A673 (cell line): ENCODE results near the gene KRT8. TPM values are rescaled to one million over a fixed set of nuclear protein-coding genes. Genes with fewer than 3 reads are reported as not detected.

Experiments
- BruUV-seq: library from RNA; stranded (reverse); fragments of 400-500 nt; replicated peaks from 2 replicates; lab custom pipeline; 2021; lab: Mats Ljungman, UMichigan
- CTCF ChIA-PET: fragments of 300-600 bp; sonication (Branson Sonifier 250); formaldehyde crosslinking; loops from one replicate; lab custom pipeline; 2022; ENCODE audit warnings: antibody characterized with exemption; lab: Charles Lee
- POLR2A ChIA-PET: fragments of 300-600 bp; sonication (Branson Sonifier 250); formaldehyde crosslinking; loops from one replicate; lab custom pipeline; 2022; ENCODE audit warnings: antibody characterized with exemption; ENCODE audit not compliant: low non-redundant PET; lab: Charles Lee
- DNase-seq: peaks from one replicate; pipeline ENCODE4 v3.0.0-alpha.2; 2015; ENCODE audit warnings: low spot score
- H3K27ac ChIP-seq: fragments of 200-600 bp; sonication (generic); 2 replicates; pipeline ENCODE4 v1.5.1; 2016; ENCODE audit warnings: mixed run types, low read depth, mild to moderate bottlenecking, mixed read lengths, antibody characterized with exemption, low read length; ENCODE audit not compliant: poor library complexity, severe bottlenecking
- H3K27me3 ChIP-seq: fragments of 200-600 bp; sonication (generic); replicated peaks from 2 replicates; pipeline ENCODE4 v1.6.1; 2017; ENCODE audit warnings: mixed run types, low read depth, mild to moderate bottlenecking, mixed read lengths, antibody characterized with exemption, low read length; ENCODE audit not compliant: insufficient read depth, poor library complexity
- H3K36me3 ChIP-seq: fragments of 200-600 bp; sonication (generic); 2 replicates; pipeline ENCODE4 v1.6.1; 2016; ENCODE audit warnings: mixed run types, mild to moderate bottlenecking, mixed read lengths, antibody characterized with exemption, low read length; ENCODE audit not compliant: insufficient read depth, poor library complexity, severe bottlenecking
- H3K4me1 ChIP-seq: fragments of 200-600 bp; sonication (generic); 2 replicates; pipeline ENCODE4 v1.6.1; 2017; ENCODE audit warnings: mixed run types, mild to moderate bottlenecking, mixed read lengths, antibody characterized with exemption, low read length; ENCODE audit not compliant: insufficient read depth, poor library complexity, severe bottlenecking
- H3K4me3 ChIP-seq: fragments of 200-600 bp; sonication (generic); 2 replicates; pipeline ENCODE4 v1.5.1; 2016; ENCODE audit warnings: low read depth, mixed run types, mild to moderate bottlenecking, mixed read lengths, low read length; ENCODE audit not compliant: poor library complexity, severe bottlenecking
- H3K9me3 ChIP-seq: fragments of 200-600 bp; sonication (generic); 2 replicates; pipeline ENCODE4 v1.6.1; 2016; ENCODE audit warnings: mixed run types, low read depth, mild to moderate bottlenecking, mixed read lengths, antibody characterized with exemption, low read length; ENCODE audit not compliant: poor library complexity, severe bottlenecking
- CTCF ChIP-seq: fragments of 300-800, 200-600 bp; sonication (generic); conservative IDR thresholded peaks from 2 replicates; pipeline ENCODE4 v1.5.1; 2017; ENCODE audit warnings: low read depth, mild to moderate bottlenecking, antibody characterized with exemption, low read length, moderate library complexity, mixed read lengths
- EZH2 ChIP-seq: fragments of 200-600 bp; sonication (generic); IDR thresholded peaks from 2 replicates; pipeline ENCODE4 v1.6.1; 2017; ENCODE audit warnings: borderline replicate concordance, low read depth, mild to moderate bottlenecking, mixed read lengths, antibody characterized with exemption, low read length; ENCODE audit not compliant: poor library complexity, severe bottlenecking
- intact Hi-C: fragments of 100-400 bp; cut with micrococcal nuclease; formaldehyde crosslinking; loops from one replicate; pipeline ENCODE4 v1.10.0; 2022; ENCODE audit not compliant: unreplicated experiment
- total RNA-seq: library from RNA; stranded (reverse); gene quantifications from 2 replicates; pipeline ENCODE4 v1.2.3, GENCODE V29; 2021

The KRT8 gene
- total RNA-seq, 1 experiment from 2014 or later: 15.4 TPM

GRCh38 chr12:52879394-52880351 lies 25.2 kb downstream of the KRT8 start:
- POLR2A ChIA-PET: interaction anchor here (0.7 kb wide), 1 partner anchor 507 kb away, joined by 8 read pairs; no protein-coding TSS in a partner anchor
- DNase-seq: peak; percentile 94
- peak overlapping the region; percentile 11 for H3K27ac ChIP-seq

DNA sequence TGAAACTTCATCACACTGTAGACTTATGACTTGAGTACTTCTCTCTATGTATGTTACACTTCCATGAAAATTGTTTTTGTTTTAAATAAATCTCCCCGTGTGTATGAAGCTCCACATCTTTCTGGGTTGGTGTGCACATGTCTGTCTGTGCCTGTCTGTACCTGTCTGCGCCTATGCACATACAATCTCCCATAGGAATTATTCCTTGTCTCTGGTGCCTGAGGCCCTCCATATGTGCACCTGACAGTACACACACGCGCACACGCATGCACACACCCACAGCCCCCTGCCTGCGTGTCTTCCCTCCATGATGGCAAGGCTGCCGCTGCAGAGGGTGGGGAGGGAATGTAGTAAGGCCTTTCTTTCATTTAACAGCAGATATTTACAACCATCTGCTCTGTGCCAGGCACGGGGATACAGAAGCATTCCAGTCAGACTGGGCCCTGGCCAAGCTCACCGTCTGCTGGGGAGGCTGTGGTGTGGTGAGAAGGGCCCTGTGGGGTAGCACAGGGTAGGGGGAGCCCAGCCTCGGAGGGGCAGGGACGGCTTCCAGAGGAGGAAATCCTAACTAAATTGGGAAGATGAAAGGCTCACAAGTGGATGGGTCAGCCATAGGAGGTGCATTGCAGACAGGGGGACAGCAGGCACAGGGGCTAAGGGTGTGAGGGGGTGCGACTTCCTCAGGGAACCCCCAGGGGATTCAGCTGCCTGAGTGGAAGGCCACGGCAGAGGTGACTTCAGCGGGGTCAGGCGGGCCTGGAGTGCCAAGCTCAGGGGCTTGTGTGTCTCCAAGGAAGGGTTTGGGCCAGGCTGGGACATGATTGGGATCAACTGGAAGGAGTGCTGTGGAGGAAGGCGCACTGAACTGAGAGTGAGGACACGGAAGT lies 26.1 kb downstream of the KRT8 start:
- ChIA-PET POLR2A (no interaction called here), CTCF (interaction anchor here (0.6 to 4.4 kb wide), 16 partner anchors 11 to 722 kb away, joined by 3 to 36 read pairs (median 6); partner anchors contain the start of genes CSAD, KRT18 and ZNF740)
- Histone ChIP-seq H3K9me3 (no peaks in the 10 kb centered on the region), H3K36me3 (no peaks in the 10 kb centered on the region), H3K27me3 (no peaks in the 10 kb centered on the region), H3K4me1 (peaks cover 14% of the 10 kb centered on the region), H3K27ac (peak overlapping the region; percentile 11), H3K4me3 (no peak overlapping the region)
- intact Hi-C loops: loop anchor here (2.0 kb wide), 1 partner anchor 722 kb away; no protein-coding TSS in a partner anchor
- TF ChIP-seq EZH2 (no peak), CTCF (no peak)
- BruUV-seq: no TSS peak
- no peak for DNase-seq

More at GRCh38 chr12:52879394-52880351, 25.2 kb downstream of the KRT8 start:
- no peaks in the 10 kb centered on the region for H3K9me3 ChIP-seq
- intact Hi-C loops: loop anchor here (1.0 to 2.0 kb wide), 2 partner anchors 723 to 727 kb away; no protein-coding TSS in a partner anchor
- H3K36me3 ChIP-seq: no peaks in the 10 kb centered on the region
- H3K4me1 ChIP-seq: peaks cover 8% of the 10 kb centered on the region
- TF ChIP-seq CTCF (peak; percentile 72), EZH2 (no peak)
- no peaks in the 10 kb centered on the region for H3K27me3 ChIP-seq
- CTCF ChIA-PET: interaction anchor here (0.6 to 4.4 kb wide), 20 partner anchors 9 to 727 kb away, joined by 3 to 36 read pairs (median 6); partner anchors contain the start of gene KRT18
- BruUV-seq: no TSS peak
- H3K4me3 ChIP-seq: peak overlapping the region; percentile 30

GRCh38 chr12:52877242-52877641 lies 27.6 kb downstream of the KRT8 start:
- peaks cover 20% of the 10 kb centered on the region for H3K4me1 ChIP-seq
- ChIA-PET CTCF (no interaction called here), POLR2A (no interaction called here)
- TF ChIP-seq EZH2 (no peak), CTCF (no peak)
- no peaks in the 10 kb centered on the region for H3K9me3 ChIP-seq
- no TSS peak for BruUV-seq
- H3K27me3 ChIP-seq: no peaks in the 10 kb centered on the region
- intact Hi-C loops: no loop called here
- H3K36me3 ChIP-seq: no peaks in the 10 kb centered on the region
- H3K4me3 ChIP-seq: no peak overlapping the region
- no peak for DNase-seq
- H3K27ac ChIP-seq: no peak overlapping the region
